GM18517 (cell line): ENCODE data around the gene PRRC2B.
"Not testable (repeated sequence)": the region's sequence is repeated elsewhere in the genome, so short reads cannot be mapped to it uniquely, and the experiment has no call there.

Source experiments
- ATAC-seq: cut with Tn5 transposase; IDR thresholded peaks from one replicate; pipeline ENCODE4 v1.9.1; 2021; ENCODE audit warnings: mild to moderate bottlenecking, moderate library complexity; ENCODE audit not compliant: unreplicated experiment

Gene PRRC2B

GRCh38 chr9:131386281-131386680 lies 7.6 kb upstream of the PRRC2B start:
- ATAC-seq: no peak

GRCh38 chr9:131387394-131387793 lies 6.5 kb upstream of the PRRC2B start:
- no peak for ATAC-seq

- ATAC-seq: no peak
Measured at GRCh38 chr9:131391020-131391419, 2.9 kb upstream of the PRRC2B start.

GRCh38 chr9:131391504-131391903 lies 2.4 kb upstream of the PRRC2B start:
- ATAC-seq: no peak

- ATAC-seq: no peak
Measured at GRCh38 chr9:131394464-131395156, 724 bp downstream of the PRRC2B start.

- peak; percentile 47 for ATAC-seq
Measured at GRCh38 chr9:131395157-131396098, 1.5 kb downstream of the PRRC2B start.

- ATAC-seq: not testable (repeated sequence)
Measured at GRCh38 chr9:131396099-131396479, 2.2 kb downstream of the PRRC2B start.

GRCh38 chr9:131396626-131397025 lies 2.7 kb downstream of the PRRC2B start:
- no peak for ATAC-seq

- no peak for ATAC-seq
Measured at GRCh38 chr9:131397100-131397790, 3.4 kb downstream of the PRRC2B start.

GRCh38 chr9:131398204-131398603 lies 4.3 kb downstream of the PRRC2B start:
- no peak for ATAC-seq

GRCh38 chr9:131399972-131400371 lies 6.1 kb downstream of the PRRC2B start:
- ATAC-seq: no peak

- no peak for ATAC-seq
Measured at GRCh38 chr9:131400627-131401026, 6.7 kb downstream of the PRRC2B start.

GRCh38 chr9:131402073-131402472 lies 8.2 kb downstream of the PRRC2B start:
- ATAC-seq: no peak

- ATAC-seq: no peak
Measured at GRCh38 chr9:131402738-131403492, 9.0 kb downstream of the PRRC2B start.

- ATAC-seq: no peak
Measured at GRCh38 chr9:131403493-131403773, 9.5 kb downstream of the PRRC2B start.

GRCh38 chr9:131404581-131404980 lies 10.7 kb downstream of the PRRC2B start:
- no peak for ATAC-seq

- ATAC-seq: no peak
Measured at GRCh38 chr9:131404987-131405386, 11.1 kb downstream of the PRRC2B start.

GRCh38 chr9:131405428-131405827 lies 11.5 kb downstream of the PRRC2B start:
- ATAC-seq: no peak

GRCh38 chr9:131405858-131406537 lies 12.1 kb downstream of the PRRC2B start:
- ATAC-seq: no peak
